HepG2 (cell line): ENCODE data around the gene UBTF. TPM values are rescaled to one million over a fixed set of nuclear protein-coding genes. Genes with fewer than 3 reads are reported as not detected.

Source experiments
- CAMTA2 ChIP-seq: sonication (generic); formaldehyde crosslinking; IDR thresholded peaks from 2 replicates; pipeline ENCODE4 v1.4.0; 2020; ENCODE audit warnings: mild to moderate bottlenecking, missing genetic modification reagents, borderline replicate concordance
- CTCF ChIP-seq: sonication (generic); formaldehyde crosslinking; IDR thresholded peaks from 2 replicates; pipeline ENCODE4 v1.5.0; 2020; ENCODE audit warnings: mild to moderate bottlenecking, missing genetic modification reagents, moderate library complexity
- GATAD2A ChIP-seq: IDR thresholded peaks from 2 replicates; pipeline ENCODE4 v1.6.1; 2016
- HOXA3 ChIP-seq: sonication (generic); formaldehyde crosslinking; IDR thresholded peaks from 2 replicates; pipeline ENCODE4 v1.5.0; 2020; ENCODE audit warnings: missing genetic modification reagents
- IKZF1 ChIP-seq: fragments of 450-650 bp; IDR thresholded peaks from 2 replicates; pipeline ENCODE4 v1.7.1; 2016
- KDM5A ChIP-seq: fragments of 200-600 bp; sonication (generic); IDR thresholded peaks from 2 replicates; pipeline ENCODE4 v1.7.0; 2018; ENCODE audit warnings: antibody characterized with exemption, mild to moderate bottlenecking, low read length, borderline replicate concordance
- NFKB2 ChIP-seq: sonication (generic); formaldehyde crosslinking; IDR thresholded peaks from 2 replicates; pipeline ENCODE4 v1.4.0; 2020; ENCODE audit warnings: missing genetic modification reagents, borderline replicate concordance
- RBFOX2 ChIP-seq: fragments of 200-400 bp; formaldehyde crosslinking; IDR thresholded peaks from 2 replicates; pipeline ENCODE4 v1.6.1; 2017; ENCODE audit warnings: low read depth, mild to moderate bottlenecking, low read length
- SOX13 ChIP-seq, 3 experiments: fragments of 450-650 bp in 1 of 3; sonication (generic) in 1 of 3; formaldehyde crosslinking in 1 of 3; IDR thresholded peaks in 2 of 3; conservative IDR thresholded peaks in 1 of 3; 2 replicates each; pipeline versions ENCODE4 v1.5.0 to v1.6.1; 2016 to 2020; ENCODE audit warnings: antibody characterized with exemption in 1 of 3, mild to moderate bottlenecking in 1 of 3, missing compliant biosample characterization in 1 of 3, missing genetic modification reagents in 1 of 3, moderate library complexity in 1 of 3
- SP5 ChIP-seq: IDR thresholded peaks from 2 replicates; pipeline ENCODE4 v1.6.1; 2016; ENCODE audit warnings: low read depth, borderline replicate concordance
- TP53 ChIP-seq: sonication (generic); formaldehyde crosslinking; conservative IDR thresholded peaks from 2 replicates; pipeline ENCODE4 v1.4.0; 2020; ENCODE audit warnings: missing genetic modification reagents
- ZBTB38 ChIP-seq: sonication (generic); formaldehyde crosslinking; IDR thresholded peaks from 2 replicates; pipeline ENCODE4 v1.5.1; 2020; ENCODE audit warnings: mild to moderate bottlenecking, missing genetic modification reagents
- ZBTB7A ChIP-seq: sonication (generic); formaldehyde crosslinking; IDR thresholded peaks from 2 replicates; pipeline ENCODE4 v1.8.0; 2022; ENCODE audit warnings: mild to moderate bottlenecking, missing genetic modification reagents
- ZFP36L1 ChIP-seq: sonication (generic); formaldehyde crosslinking; IDR thresholded peaks from 2 replicates; pipeline ENCODE4 v1.8.0; 2022; ENCODE audit warnings: mild to moderate bottlenecking, missing genetic modification reagents, moderate library complexity
- ZMYM2 ChIP-seq: sonication (generic); formaldehyde crosslinking; IDR thresholded peaks from 2 replicates; pipeline ENCODE4 v1.8.0; 2022; ENCODE audit warnings: mild to moderate bottlenecking, missing genetic modification reagents
- ZNF256 ChIP-seq: sonication (generic); formaldehyde crosslinking; conservative IDR thresholded peaks from 2 replicates; pipeline ENCODE4 v1.4.0; 2020; ENCODE audit warnings: missing genetic modification reagents
- ZNF292 ChIP-seq: sonication (generic); formaldehyde crosslinking; IDR thresholded peaks from 2 replicates; pipeline ENCODE4 v1.8.1; 2022; ENCODE audit warnings: mild to moderate bottlenecking, low read depth, missing genetic modification reagents, borderline replicate concordance
- ZNF383 ChIP-seq: sonication (generic); formaldehyde crosslinking; IDR thresholded peaks from 2 replicates; pipeline ENCODE4 v1.4.0; 2020; ENCODE audit warnings: missing genetic modification reagents, mild to moderate bottlenecking, borderline replicate concordance
- ZNF780A ChIP-seq: sonication (generic); formaldehyde crosslinking; IDR thresholded peaks from 2 replicates; pipeline ENCODE4 v1.8.0; 2022; ENCODE audit warnings: mild to moderate bottlenecking, missing genetic modification reagents, moderate library complexity
- polyA plus RNA-seq, 8 experiments: library from polyadenylated mRNA; depleted of rRNA in 3 of 8; stranded (reverse) in 7 of 8; unstranded in 1 of 8; fragments of >200 nt; fragmentation: Illumina TruSeq in 4 of 8; extraction: Trizol in 4 of 8; gene quantifications; 2 replicates each; pipeline versions ENCODE4 v1.2.1 to v1.2.3, GENCODE V29; 2011 to 2016; ENCODE audit warnings: low read depth in 4 of 8, missing spikeins in 1 of 8, mixed read lengths in 1 of 8; ENCODE audit not compliant: insufficient read depth in 1 of 8
- total RNA-seq, 5 experiments: library from RNA; depleted of rRNA; stranded (reverse); fragments of >200 nt; fragmentation: Illumina TruSeq; extraction: Trizol; gene quantifications; 2 replicates each; pipeline ENCODE4 v1.2.3, GENCODE V29; 2016; ENCODE audit warnings: low read depth in 1 of 5
- TF ChIP-seq, protein P1 (sequence below): sonication (generic); formaldehyde crosslinking; IDR thresholded peaks from 2 replicates; pipeline ENCODE4 v1.5.1; 2020; ENCODE audit warnings: mild to moderate bottlenecking, missing genetic modification reagents, moderate library complexity
- TF ChIP-seq, protein P2 (sequence below): sonication (generic); formaldehyde crosslinking; IDR thresholded peaks from 2 replicates; pipeline ENCODE4 v1.4.0; 2020; ENCODE audit warnings: mild to moderate bottlenecking, missing genetic modification reagents
- TF ChIP-seq, protein P3 (sequence below): sonication (generic); formaldehyde crosslinking; IDR thresholded peaks from 2 replicates; pipeline ENCODE4 v1.4.0; 2020; ENCODE audit warnings: missing genetic modification reagents

The UBTF gene
- total and polyA plus RNA-seq, 2 of the 13 experiments (the other 11 are each of a cell fraction or from before 2014, with no cell fraction given): 15.2 to 60.9 TPM

GRCh38 chr17:44210342-44211192 is 8.9 kb downstream of the UBTF start (continued):
- no peak for TF ChIP-seq SOX13 (IDR thresholded peaks at IDR 0.05)
- no peak for TF ChIP-seq SOX13 (CRISPR knock-in tag; conservative IDR thresholded peaks at IDR 0.05 in 1 of 2, IDR thresholded peaks at IDR 0.05 in 1 of 2)
- no peak for TF ChIP-seq ZNF256
- TF ChIP-seq ZNF292 (CRISPR knock-in tag): no peak
- TF ChIP-seq CAMTA2 (CRISPR knock-in tag): no peak
- TF ChIP-seq ZFP36L1 (CRISPR knock-in tag): no peak
- TF ChIP-seq SP5 (CRISPR knock-in tag): no peak
- TF ChIP-seq ZMYM2 (CRISPR knock-in tag): no peak
- TF ChIP-seq NFKB2: no peak
- no peak for TF ChIP-seq GATAD2A (CRISPR knock-in tag)
- TF ChIP-seq, protein P1, sequence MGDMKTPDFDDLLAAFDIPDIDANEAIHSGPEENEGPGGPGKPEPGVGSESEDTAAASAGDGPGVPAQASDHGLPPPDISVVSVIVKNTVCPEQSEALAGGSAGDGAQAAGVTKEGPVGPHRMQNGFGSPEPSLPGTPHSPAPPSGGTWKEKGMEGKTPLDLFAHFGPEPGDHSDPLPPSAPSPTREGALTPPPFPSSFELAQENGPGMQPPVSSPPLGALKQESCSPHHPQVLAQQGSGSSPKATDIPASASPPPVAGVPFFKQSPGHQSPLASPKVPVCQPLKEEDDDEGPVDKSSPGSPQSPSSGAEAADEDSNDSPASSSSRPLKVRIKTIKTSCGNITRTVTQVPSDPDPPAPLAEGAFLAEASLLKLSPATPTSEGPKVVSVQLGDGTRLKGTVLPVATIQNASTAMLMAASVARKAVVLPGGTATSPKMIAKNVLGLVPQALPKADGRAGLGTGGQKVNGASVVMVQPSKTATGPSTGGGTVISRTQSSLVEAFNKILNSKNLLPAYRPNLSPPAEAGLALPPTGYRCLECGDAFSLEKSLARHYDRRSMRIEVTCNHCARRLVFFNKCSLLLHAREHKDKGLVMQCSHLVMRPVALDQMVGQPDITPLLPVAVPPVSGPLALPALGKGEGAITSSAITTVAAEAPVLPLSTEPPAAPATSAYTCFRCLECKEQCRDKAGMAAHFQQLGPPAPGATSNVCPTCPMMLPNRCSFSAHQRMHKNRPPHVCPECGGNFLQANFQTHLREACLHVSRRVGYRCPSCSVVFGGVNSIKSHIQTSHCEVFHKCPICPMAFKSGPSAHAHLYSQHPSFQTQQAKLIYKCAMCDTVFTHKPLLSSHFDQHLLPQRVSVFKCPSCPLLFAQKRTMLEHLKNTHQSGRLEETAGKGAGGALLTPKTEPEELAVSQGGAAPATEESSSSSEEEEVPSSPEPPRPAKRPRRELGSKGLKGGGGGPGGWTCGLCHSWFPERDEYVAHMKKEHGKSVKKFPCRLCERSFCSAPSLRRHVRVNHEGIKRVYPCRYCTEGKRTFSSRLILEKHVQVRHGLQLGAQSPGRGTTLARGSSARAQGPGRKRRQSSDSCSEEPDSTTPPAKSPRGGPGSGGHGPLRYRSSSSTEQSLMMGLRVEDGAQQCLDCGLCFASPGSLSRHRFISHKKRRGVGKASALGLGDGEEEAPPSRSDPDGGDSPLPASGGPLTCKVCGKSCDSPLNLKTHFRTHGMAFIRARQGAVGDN (CRISPR knock-in tag): peak; percentile 25; the same call in 1 of the 2 replicates
- peak; percentile 58 for TF ChIP-seq RBFOX2
- no peak for TF ChIP-seq TP53 (CRISPR knock-in tag)
- TF ChIP-seq ZNF383 (CRISPR knock-in tag): no peak
- TF ChIP-seq, protein P2, sequence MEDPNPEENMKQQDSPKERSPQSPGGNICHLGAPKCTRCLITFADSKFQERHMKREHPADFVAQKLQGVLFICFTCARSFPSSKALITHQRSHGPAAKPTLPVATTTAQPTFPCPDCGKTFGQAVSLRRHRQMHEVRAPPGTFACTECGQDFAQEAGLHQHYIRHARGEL (CRISPR knock-in tag): no peak
- TF ChIP-seq IKZF1: no peak
- TF ChIP-seq HOXA3 (CRISPR knock-in tag): peak; percentile 45; the same call in 1 of the 2 replicates
- peak; percentile 51 for TF ChIP-seq CTCF
- TF ChIP-seq, protein P3, sequence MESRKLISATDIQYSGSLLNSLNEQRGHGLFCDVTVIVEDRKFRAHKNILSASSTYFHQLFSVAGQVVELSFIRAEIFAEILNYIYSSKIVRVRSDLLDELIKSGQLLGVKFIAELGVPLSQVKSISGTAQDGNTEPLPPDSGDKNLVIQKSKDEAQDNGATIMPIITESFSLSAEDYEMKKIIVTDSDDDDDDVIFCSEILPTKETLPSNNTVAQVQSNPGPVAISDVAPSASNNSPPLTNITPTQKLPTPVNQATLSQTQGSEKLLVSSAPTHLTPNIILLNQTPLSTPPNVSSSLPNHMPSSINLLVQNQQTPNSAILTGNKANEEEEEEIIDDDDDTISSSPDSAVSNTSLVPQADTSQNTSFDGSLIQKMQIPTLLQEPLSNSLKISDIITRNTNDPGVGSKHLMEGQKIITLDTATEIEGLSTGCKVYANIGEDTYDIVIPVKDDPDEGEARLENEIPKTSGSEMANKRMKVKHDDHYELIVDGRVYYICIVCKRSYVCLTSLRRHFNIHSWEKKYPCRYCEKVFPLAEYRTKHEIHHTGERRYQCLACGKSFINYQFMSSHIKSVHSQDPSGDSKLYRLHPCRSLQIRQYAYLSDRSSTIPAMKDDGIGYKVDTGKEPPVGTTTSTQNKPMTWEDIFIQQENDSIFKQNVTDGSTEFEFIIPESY (CRISPR knock-in tag): peak; percentile 99
- no peak for TF ChIP-seq KDM5A
- TF ChIP-seq ZNF780A: no peak
- TF ChIP-seq ZBTB7A: no peak
- TF ChIP-seq ZBTB38 (CRISPR knock-in tag): peak; percentile 62; the same call in 1 of the 2 replicates
